C4-2B (cell line): Measurements from ENCODE around the gene PEBP1.

ENCODE experiments used
- H3K27ac ChIP-seq: fragments of 450-650 bp; 2 replicates; pipeline ENCODE4 v1.5.1; 2017
- CTCF ChIP-seq: fragments of 450-650 bp; conservative IDR thresholded peaks from 2 replicates; pipeline ENCODE4 v1.5.1; 2017; ENCODE audit warnings: mild to moderate bottlenecking
- ZFX ChIP-seq: fragments of 450-650 bp; IDR thresholded peaks from 2 replicates; pipeline ENCODE4 v1.6.1; 2017

PEBP1 gene

GRCh38 chr12:118136559-118137003 is 657 bp downstream of the PEBP1 start:
- peak overlapping the region; percentile 99 for H3K27ac ChIP-seq
- TF ChIP-seq ZFX (no peak; the same call in 1 of the 2 replicates), CTCF (no peak)

- no peak for TF ChIP-seq CTCF
- H3K27ac ChIP-seq = peak overlapping the region; percentile 99
These were observed 1.3 kb downstream of the PEBP1 start for GRCh38 chr12:118137148-118137678.

GRCh38 chr12:118140825-118141224 is 4.9 kb downstream of the PEBP1 start:
- H3K27ac ChIP-seq = no peak overlapping the region
- TF ChIP-seq CTCF = no peak
- no peak for TF ChIP-seq ZFX

GRCh38 chr12:118144499-118144898 is 8.6 kb downstream of the PEBP1 start:
- no peak for TF ChIP-seq CTCF
- TF ChIP-seq ZFX = no peak
- H3K27ac ChIP-seq = no peak overlapping the region

- TF ChIP-seq CTCF (no peak), ZFX (no peak)
- no peak overlapping the region for H3K27ac ChIP-seq
These were observed 9.3 kb downstream of the PEBP1 start for GRCh38 chr12:118145113-118145797.

GRCh38 chr12:118145798-118146156 is 9.9 kb downstream of the PEBP1 start:
- no peak for TF ChIP-seq CTCF
- no peak for TF ChIP-seq ZFX
- H3K27ac ChIP-seq = no peak overlapping the region

GRCh38 chr12:118148287-118148686 is 12.4 kb downstream of the PEBP1 start:
- TF ChIP-seq ZFX (no peak), CTCF (no peak)
- no peak overlapping the region for H3K27ac ChIP-seq
